ENCODE data around the gene MRPL23. TPM values are rescaled to one million over a fixed set of nuclear protein-coding genes. Genes with fewer than 3 reads are reported as not detected.

Gene MRPL23
- total RNA-seq, 1 experiment from 2014 or later: 123 TPM

DNA sequence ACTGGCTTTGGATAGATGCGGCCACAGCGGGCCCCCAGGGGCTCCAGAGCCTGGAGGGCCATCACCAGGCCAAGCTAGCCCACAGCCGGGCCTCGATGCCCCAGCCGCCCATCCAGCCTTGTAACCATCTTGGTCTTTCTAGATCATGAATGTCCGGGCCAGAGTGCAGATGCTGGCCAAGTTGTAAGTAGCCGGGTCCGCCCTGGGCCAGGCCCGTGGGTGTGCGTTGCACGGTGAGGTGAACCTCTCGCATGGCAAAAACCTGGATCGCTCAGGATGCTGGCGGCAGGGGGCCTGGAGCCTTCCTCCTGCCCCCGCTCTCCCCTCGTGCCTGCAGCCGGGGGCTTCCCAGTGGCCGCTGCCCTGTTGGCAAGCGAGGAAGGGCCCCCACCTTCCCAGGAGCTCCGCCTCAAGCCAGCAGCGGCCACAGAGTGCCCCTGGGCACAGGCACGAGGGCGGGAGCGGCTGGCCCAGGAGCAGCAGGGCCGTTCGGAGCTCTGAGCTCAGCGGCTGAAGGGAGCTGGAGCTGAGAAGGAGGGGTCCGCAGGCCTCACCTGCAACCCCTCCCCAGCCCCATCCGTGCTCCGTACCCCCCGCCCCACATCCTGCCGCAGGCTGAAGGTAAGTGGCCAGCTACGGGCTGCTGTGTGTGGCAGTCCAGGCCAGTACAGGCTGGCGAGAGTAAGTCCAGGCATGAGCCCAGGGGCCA, 10.9 kb upstream of the MRPL23 start:
- in situ Hi-C loops (cut with HindIII; ENCODE audit: low pct_unique_long_range_greater_than_20kb, low sequenced_read_pairs): no loop called here
- DNase-seq (ENCODE audit: low read depth, low spot score) (no peak), ATAC-seq (peak; percentile 17)
- Histone ChIP-seq H3K27me3 (ENCODE audit: control insufficient read depth, insufficient read depth, low read length) (no peaks in the 10 kb centered on the region), H3K9me3 (ENCODE audit: control insufficient read depth, insufficient read depth, low read depth, low read length) (no peaks in the 10 kb centered on the region), H3K4me3 (ENCODE audit: low read depth in 2 of 2, low read length in 2 of 2) (no peak overlapping the region), H3K4me1 (ENCODE audit: control insufficient read depth, insufficient read depth, low read length) (no peaks in the 10 kb centered on the region; the same call in 1 of the 2 replicates), H3K27ac (ENCODE audit: low read length) (no peak overlapping the region), H3K36me3 (ENCODE audit: control insufficient read depth, insufficient read depth, low read length) (no peaks in the 10 kb centered on the region)
- ChIA-PET POLR2A (no interaction called here), CTCF (interaction anchor here (0.7 kb wide), 1 partner anchor 54 kb away, joined by 3 read pairs; no protein-coding TSS in a partner anchor)
- intact Hi-C loops (cut with micrococcal nuclease; ENCODE audit: unreplicated experiment): no loop called here
- BruUV-seq (replicated peaks): no TSS peak
- TF ChIP-seq POLR2AphosphoS5 (IDR thresholded peaks at IDR 0.05; ENCODE audit: low read depth, low read length) (no peak), SIN3A (IDR thresholded peaks at IDR 0.05; ENCODE audit: borderline replicate concordance, insufficient read depth, low read depth, low read length) (no peak), TCF7L2 (IDR thresholded peaks at IDR 0.05; ENCODE audit: low read depth, low read length) (no peak)
- TF ChIP-seq, protein P1, sequence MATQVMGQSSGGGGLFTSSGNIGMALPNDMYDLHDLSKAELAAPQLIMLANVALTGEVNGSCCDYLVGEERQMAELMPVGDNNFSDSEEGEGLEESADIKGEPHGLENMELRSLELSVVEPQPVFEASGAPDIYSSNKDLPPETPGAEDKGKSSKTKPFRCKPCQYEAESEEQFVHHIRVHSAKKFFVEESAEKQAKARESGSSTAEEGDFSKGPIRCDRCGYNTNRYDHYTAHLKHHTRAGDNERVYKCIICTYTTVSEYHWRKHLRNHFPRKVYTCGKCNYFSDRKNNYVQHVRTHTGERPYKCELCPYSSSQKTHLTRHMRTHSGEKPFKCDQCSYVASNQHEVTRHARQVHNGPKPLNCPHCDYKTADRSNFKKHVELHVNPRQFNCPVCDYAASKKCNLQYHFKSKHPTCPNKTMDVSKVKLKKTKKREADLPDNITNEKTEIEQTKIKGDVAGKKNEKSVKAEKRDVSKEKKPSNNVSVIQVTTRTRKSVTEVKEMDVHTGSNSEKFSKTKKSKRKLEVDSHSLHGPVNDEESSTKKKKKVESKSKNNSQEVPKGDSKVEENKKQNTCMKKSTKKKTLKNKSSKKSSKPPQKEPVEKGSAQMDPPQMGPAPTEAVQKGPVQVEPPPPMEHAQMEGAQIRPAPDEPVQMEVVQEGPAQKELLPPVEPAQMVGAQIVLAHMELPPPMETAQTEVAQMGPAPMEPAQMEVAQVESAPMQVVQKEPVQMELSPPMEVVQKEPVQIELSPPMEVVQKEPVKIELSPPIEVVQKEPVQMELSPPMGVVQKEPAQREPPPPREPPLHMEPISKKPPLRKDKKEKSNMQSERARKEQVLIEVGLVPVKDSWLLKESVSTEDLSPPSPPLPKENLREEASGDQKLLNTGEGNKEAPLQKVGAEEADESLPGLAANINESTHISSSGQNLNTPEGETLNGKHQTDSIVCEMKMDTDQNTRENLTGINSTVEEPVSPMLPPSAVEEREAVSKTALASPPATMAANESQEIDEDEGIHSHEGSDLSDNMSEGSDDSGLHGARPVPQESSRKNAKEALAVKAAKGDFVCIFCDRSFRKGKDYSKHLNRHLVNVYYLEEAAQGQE (IDR thresholded peaks at IDR 0.05; ENCODE audit: insufficient read depth in 1 of 2, low read depth in 2 of 2, low read length in 1 of 2): no peak
- TF ChIP-seq, protein P2, sequence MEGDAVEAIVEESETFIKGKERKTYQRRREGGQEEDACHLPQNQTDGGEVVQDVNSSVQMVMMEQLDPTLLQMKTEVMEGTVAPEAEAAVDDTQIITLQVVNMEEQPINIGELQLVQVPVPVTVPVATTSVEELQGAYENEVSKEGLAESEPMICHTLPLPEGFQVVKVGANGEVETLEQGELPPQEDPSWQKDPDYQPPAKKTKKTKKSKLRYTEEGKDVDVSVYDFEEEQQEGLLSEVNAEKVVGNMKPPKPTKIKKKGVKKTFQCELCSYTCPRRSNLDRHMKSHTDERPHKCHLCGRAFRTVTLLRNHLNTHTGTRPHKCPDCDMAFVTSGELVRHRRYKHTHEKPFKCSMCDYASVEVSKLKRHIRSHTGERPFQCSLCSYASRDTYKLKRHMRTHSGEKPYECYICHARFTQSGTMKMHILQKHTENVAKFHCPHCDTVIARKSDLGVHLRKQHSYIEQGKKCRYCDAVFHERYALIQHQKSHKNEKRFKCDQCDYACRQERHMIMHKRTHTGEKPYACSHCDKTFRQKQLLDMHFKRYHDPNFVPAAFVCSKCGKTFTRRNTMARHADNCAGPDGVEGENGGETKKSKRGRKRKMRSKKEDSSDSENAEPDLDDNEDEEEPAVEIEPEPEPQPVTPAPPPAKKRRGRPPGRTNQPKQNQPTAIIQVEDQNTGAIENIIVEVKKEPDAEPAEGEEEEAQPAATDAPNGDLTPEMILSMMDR (IDR thresholded peaks at IDR 0.05): no peak

DNA sequence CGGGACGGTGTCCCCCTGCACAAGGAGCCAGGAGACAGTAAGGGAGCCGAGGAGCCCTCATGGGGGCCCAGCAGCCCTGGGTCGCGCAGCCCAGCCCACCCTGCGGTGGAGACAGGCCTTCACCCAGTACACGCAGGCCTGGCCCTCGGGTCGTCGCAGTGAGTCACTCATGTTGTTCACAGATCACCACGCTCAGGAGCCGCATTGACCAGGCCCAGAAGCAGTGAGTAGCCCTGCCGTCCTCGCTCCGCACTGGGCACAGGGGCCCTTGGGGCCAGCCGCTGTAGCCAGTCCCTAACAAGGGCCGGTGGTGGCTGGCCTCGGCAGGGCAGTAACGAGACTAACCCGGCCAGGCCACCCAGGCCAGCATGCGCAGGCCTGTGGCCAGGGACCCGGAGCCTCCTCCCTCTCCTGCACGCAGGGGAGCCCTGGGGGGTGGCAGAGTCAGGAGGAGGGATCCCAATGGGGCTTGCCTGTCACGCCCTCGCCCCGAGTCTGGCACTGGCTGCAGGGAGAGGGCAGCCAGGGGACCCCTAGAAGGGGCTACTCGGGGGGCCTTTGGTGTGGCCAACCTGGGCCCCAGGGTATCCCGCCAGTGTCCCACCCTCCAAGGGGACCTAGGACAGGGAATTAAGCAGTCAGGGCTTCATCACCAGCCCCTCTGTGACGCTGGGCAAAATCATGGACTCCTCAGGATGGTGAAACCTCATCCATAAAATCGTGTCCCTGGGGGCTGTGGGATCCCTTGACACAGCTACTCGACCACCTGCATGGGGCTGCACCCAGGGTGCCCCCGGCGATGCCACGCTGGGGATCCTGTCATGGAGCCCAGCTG, 10.1 kb upstream of the MRPL23 start:
- peak; percentile 61 for ATAC-seq
- no peaks in the 10 kb centered on the region for H3K27me3 ChIP-seq (ENCODE audit: control insufficient read depth, insufficient read depth, low read length)
- BruUV-seq (replicated peaks): no TSS peak
- no peaks in the 10 kb centered on the region; the same call in 1 of the 2 replicates for H3K4me1 ChIP-seq (ENCODE audit: control insufficient read depth, insufficient read depth, low read length)
- H3K36me3 ChIP-seq (ENCODE audit: control insufficient read depth, insufficient read depth, low read length): no peaks in the 10 kb centered on the region
- H3K9me3 ChIP-seq (ENCODE audit: control insufficient read depth, insufficient read depth, low read depth, low read length): no peaks in the 10 kb centered on the region
- CTCF ChIA-PET: interaction anchor here (1.4 kb wide), 1 partner anchor 243 kb away, joined by 5 read pairs; no protein-coding TSS in a partner anchor
- no peak for DNase-seq (ENCODE audit: low read depth, low spot score)
- TF ChIP-seq SIN3A (IDR thresholded peaks at IDR 0.05; ENCODE audit: borderline replicate concordance, insufficient read depth, low read depth, low read length): no peak
- TF ChIP-seq, protein P1 (IDR thresholded peaks at IDR 0.05; ENCODE audit: insufficient read depth in 1 of 2, low read depth in 2 of 2, low read length in 1 of 2): no peak
- no peak for TF ChIP-seq TCF7L2 (IDR thresholded peaks at IDR 0.05; ENCODE audit: low read depth, low read length)
- TF ChIP-seq, protein P2 (IDR thresholded peaks at IDR 0.05): no peak
- TF ChIP-seq POLR2AphosphoS5 (IDR thresholded peaks at IDR 0.05; ENCODE audit: low read depth, low read length): no peak
- in situ Hi-C loops (cut with HindIII; ENCODE audit: low pct_unique_long_range_greater_than_20kb, low sequenced_read_pairs) (no loop called here), intact Hi-C loops (cut with micrococcal nuclease; ENCODE audit: unreplicated experiment) (no loop called here)
- no peak overlapping the region for H3K4me3 ChIP-seq (ENCODE audit: low read depth in 2 of 2, low read length in 2 of 2)
- no peak overlapping the region for H3K27ac ChIP-seq (ENCODE audit: low read length)
- POLR2A ChIA-PET: no interaction called here

All from Panc1 (cell line).